Mesothelial cell of epicardium (in vitro differentiated cells): Measurements from ENCODE around the gene FEN1. TPM values are rescaled to one million over a fixed set of nuclear protein-coding genes. Genes with fewer than 3 reads are reported as not detected.

Experiments used
- DNase-seq, 2 experiments: peaks; one replicate each; pipeline ENCODE4 v3.0.0; 2021; ENCODE audit warnings: low spot score in 2 of 2; ENCODE audit not compliant: unreplicated experiment in 2 of 2
- H3K27ac Mint-ChIP-seq: 2 replicates; pipeline ENCODE4 v1.8.0; 2021; ENCODE audit warnings: mixed read lengths
- H3K27me3 Mint-ChIP-seq: 2 replicates; pipeline ENCODE4 v1.8.0; 2021; ENCODE audit warnings: low read depth, mixed read lengths
- H3K36me3 Mint-ChIP-seq: 2 replicates; pipeline ENCODE4 v1.8.0; 2021; ENCODE audit warnings: mixed read lengths
- H3K4me1 Mint-ChIP-seq: 2 replicates; pipeline ENCODE4 v1.8.0; 2021; ENCODE audit warnings: mixed read lengths
- H3K4me3 Mint-ChIP-seq: 2 replicates; pipeline ENCODE4 v1.8.0; 2021; ENCODE audit warnings: mild to moderate bottlenecking, moderate library complexity, mixed read lengths
- H3K9me3 Mint-ChIP-seq: 2 replicates; pipeline ENCODE4 v1.8.0; 2021; ENCODE audit warnings: mixed read lengths
- CTCF ChIP-seq: fragments of 200-600 bp; sonication (generic); IDR thresholded peaks from one replicate; pipeline ENCODE4 v1.5.0; 2021; ENCODE audit warnings: antibody characterized with exemption; ENCODE audit not compliant: unreplicated experiment
- total RNA-seq: library from RNA; stranded (reverse); gene quantifications from 3 replicates; pipeline ENCODE4 v1.2.1, GENCODE V29; 2021

Gene FEN1
- total RNA-seq, 1 donor from 2014 or later: 20.3 TPM

DNA sequence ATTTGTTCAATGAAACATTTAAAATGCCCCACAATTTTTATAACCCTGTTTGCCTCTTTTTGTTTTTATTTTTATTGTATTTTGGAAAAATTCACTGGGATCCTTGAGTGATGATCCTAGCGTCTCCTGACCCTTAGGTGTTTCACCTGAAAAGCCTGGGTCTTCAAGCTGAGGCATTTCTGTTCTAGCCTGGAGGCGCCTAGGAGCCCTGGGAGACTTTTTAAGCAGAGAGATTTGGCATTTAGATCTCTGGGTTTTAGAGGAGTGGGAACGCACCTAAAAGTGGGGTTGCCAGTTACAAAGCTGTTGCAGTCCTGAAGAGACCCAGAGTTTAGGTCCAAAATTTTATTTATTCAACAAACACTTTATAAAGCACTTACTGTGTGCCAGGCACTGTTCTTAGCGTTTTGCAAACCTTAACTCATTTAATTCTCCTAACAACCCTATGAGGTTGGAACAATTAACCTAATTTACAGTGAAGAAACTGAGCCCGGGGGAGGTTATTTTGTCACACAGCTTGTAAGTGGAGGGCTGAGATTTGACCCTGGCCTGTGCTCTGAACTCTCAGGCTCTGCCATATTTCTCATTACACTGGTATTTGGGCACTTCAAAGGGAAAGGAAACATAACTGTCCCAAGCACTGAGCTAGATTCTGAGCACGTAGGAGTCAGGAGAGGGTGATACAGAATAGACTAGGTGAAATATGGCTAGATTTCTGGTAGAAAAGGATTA is 24.9 kb downstream of the FEN1 start:
- Mint-ChIP-seq H3K27me3 (no peaks in the 10 kb centered on the region), H3K27ac (peak overlapping the region; percentile 93), H3K36me3 (peaks cover 13% of the 10 kb centered on the region), H3K4me3 (peak overlapping the region; percentile 93), H3K4me1 (peaks cover 17% of the 10 kb centered on the region), H3K9me3 (no peaks in the 10 kb centered on the region)
- TF ChIP-seq CTCF: no peak
- no peak for DNase-seq

DNA sequence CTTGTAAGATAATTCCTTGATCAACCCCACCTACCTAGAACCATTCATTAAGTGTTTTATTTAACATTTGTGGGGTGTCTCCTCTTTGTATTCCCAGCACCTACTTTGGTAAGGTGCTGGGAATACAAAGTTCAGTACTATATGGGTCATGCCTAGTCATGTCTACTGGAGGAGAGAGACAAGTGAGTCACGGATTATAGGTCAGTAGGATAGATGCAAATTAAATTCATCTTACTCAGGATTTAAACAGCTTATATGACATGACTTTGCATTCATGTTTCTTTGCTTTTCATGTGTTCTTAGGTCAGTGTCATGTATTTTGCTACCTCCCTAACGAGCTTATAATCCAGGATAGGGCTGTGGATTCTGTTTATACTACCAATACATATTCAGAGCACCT is 27.5 kb downstream of the FEN1 start:
- no peak for DNase-seq
- Mint-ChIP-seq H3K4me1 (peaks cover 9% of the 10 kb centered on the region), H3K27me3 (no peaks in the 10 kb centered on the region), H3K4me3 (no peak overlapping the region), H3K36me3 (no peaks in the 10 kb centered on the region), H3K27ac (no peak overlapping the region), H3K9me3 (no peaks in the 10 kb centered on the region)
- no peak for TF ChIP-seq CTCF

- no peak for TF ChIP-seq CTCF
- Mint-ChIP-seq H3K36me3 (peaks cover 2% of the 10 kb centered on the region), H3K4me3 (peak overlapping the region; percentile 89), H3K9me3 (no peaks in the 10 kb centered on the region), H3K4me1 (peaks cover 39% of the 10 kb centered on the region), H3K27ac (peak overlapping the region; percentile 98), H3K27me3 (no peaks in the 10 kb centered on the region)
- DNase-seq: no peak
Measured at GRCh38 chr11:61826930-61827570, 34.3 kb downstream of the FEN1 start.

DNA sequence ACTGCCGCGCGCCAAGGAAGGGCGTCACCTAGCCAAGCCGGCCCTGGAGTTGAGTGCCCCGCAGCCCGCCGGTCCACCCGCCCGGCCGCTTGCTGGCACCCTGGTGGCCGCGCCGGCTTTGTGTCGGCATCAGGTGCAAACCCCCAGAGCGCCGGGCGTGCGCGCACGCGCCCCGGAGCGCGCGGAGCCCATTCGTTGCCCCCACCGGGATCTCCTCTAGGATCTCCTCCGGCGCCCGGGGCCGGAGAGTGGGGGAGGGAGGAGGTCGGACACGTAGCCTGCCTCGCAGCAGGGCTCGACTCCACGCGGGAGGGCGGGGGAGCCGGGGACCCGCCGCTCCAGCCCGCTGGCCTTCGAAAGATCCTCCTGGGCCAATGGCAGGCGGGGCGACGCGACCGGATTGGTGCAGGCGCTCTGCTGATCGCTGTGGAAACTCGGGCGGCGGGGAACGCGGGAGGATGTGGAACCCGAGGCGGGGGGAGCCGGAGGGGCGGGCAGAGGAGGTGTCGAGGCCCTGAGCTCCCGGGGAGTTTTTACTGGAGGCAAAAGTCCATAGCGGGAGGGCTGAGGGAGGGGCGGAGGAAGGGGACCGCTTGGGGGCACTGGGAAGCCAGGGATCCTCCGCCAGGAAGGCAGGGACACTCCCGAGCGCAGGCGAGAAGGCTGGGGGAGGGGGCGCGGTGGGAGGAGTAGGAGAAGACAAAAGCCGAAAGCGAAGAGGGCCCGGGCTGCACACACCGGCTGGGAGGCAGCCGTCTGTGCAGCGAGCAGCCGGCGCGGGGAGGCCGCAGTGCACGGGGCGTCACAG is 35.1 kb downstream of the FEN1 start, which contains the start of gene FADS2:
Gene FADS2, plus strand, starts transcription at position 730 of the 808 bp plus-strand sequence. CDS start 91 bp downstream, outside the sequence.
- peaks cover 2% of the 10 kb centered on the region for H3K36me3 Mint-ChIP-seq
- TF ChIP-seq CTCF: no peak
- H3K27me3 Mint-ChIP-seq: no peaks in the 10 kb centered on the region
- H3K9me3 Mint-ChIP-seq: no peaks in the 10 kb centered on the region
- H3K4me3 Mint-ChIP-seq: peak within 1 kb of the TSS; percentile 89
- DNase-seq: peak; percentile 85 to 91
- H3K27ac Mint-ChIP-seq: peak within 1 kb of the TSS; percentile 98
- H3K4me1 Mint-ChIP-seq: peaks cover 44% of the 10 kb centered on the region

DNA sequence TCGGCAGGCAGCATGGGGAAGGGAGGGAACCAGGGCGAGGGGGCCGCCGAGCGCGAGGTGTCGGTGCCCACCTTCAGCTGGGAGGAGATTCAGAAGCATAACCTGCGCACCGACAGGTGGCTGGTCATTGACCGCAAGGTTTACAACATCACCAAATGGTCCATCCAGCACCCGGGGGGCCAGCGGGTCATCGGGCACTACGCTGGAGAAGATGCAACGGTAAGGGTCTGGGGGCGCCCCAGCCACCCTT is 35.6 kb downstream of the FEN1 start:
- Mint-ChIP-seq H3K27me3 (no peaks in the 10 kb centered on the region), H3K4me1 (peaks cover 48% of the 10 kb centered on the region), H3K27ac (peak overlapping the region; percentile 95), H3K4me3 (peak overlapping the region; percentile 89), H3K36me3 (peaks cover 2% of the 10 kb centered on the region), H3K9me3 (no peaks in the 10 kb centered on the region)
- no peak for DNase-seq
- no peak for TF ChIP-seq CTCF
